HepG2 (cell line): Measurements from ENCODE around the gene TAF6L. TPM values are rescaled to one million over a fixed set of nuclear protein-coding genes. Genes with fewer than 3 reads are reported as not detected.

Source experiments
- GABPA ChIP-seq, 2 experiments: IDR thresholded peaks; 2 replicates each; pipeline ENCODE4 v1.6.1; 2011 to 2016; ENCODE audit warnings: low read depth in 2 of 2, low read length in 1 of 2, missing biosample characterization in 1 of 2, missing genetic modification characterization in 1 of 2
- NFRKB ChIP-seq: fragments of 450-650 bp; IDR thresholded peaks from 2 replicates; pipeline ENCODE4 v1.6.1; 2017
- NR3C1 ChIP-seq: sonication (generic); formaldehyde crosslinking; IDR thresholded peaks from 2 replicates; pipeline ENCODE4 v1.4.0; 2020; ENCODE audit warnings: missing genetic modification reagents
- SP5 ChIP-seq: IDR thresholded peaks from 2 replicates; pipeline ENCODE4 v1.6.1; 2016; ENCODE audit warnings: low read depth, borderline replicate concordance
- STAT5B ChIP-seq: sonication (generic); formaldehyde crosslinking; IDR thresholded peaks from 2 replicates; pipeline ENCODE4 v1.4.0; 2020; ENCODE audit warnings: missing genetic modification reagents
- TBX2 ChIP-seq: sonication (generic); formaldehyde crosslinking; IDR thresholded peaks from 2 replicates; pipeline ENCODE4 v1.5.0; 2020; ENCODE audit warnings: missing genetic modification reagents, mild to moderate bottlenecking, borderline replicate concordance
- ZNF160 ChIP-seq: sonication (generic); formaldehyde crosslinking; IDR thresholded peaks from 2 replicates; pipeline ENCODE4 v1.8.0; 2022; ENCODE audit warnings: mild to moderate bottlenecking, inconsistent platforms, missing genetic modification reagents
- ZNF709 ChIP-seq: sonication (generic); formaldehyde crosslinking; IDR thresholded peaks from 2 replicates; pipeline ENCODE4 v1.5.0; 2020; ENCODE audit warnings: mild to moderate bottlenecking, missing genetic modification reagents
- polyA plus RNA-seq, 8 experiments: library from polyadenylated mRNA; depleted of rRNA in 3 of 8; stranded (reverse) in 7 of 8; unstranded in 1 of 8; fragments of >200 nt; fragmentation: Illumina TruSeq in 4 of 8; extraction: Trizol in 4 of 8; gene quantifications; 2 replicates each; pipeline versions ENCODE4 v1.2.1 to v1.2.3, GENCODE V29; 2011 to 2016; ENCODE audit warnings: low read depth in 4 of 8, missing spikeins in 1 of 8, mixed read lengths in 1 of 8; ENCODE audit not compliant: insufficient read depth in 1 of 8
- total RNA-seq, 5 experiments: library from RNA; depleted of rRNA; stranded (reverse); fragments of >200 nt; fragmentation: Illumina TruSeq; extraction: Trizol; gene quantifications; 2 replicates each; pipeline ENCODE4 v1.2.3, GENCODE V29; 2016; ENCODE audit warnings: low read depth in 1 of 5
- TF ChIP-seq, protein P1 (sequence below): sonication (generic); formaldehyde crosslinking; IDR thresholded peaks from 2 replicates; pipeline ENCODE4 v1.4.0; 2020; ENCODE audit warnings: mild to moderate bottlenecking, missing genetic modification reagents
- TF ChIP-seq, protein P2 (sequence below): conservative IDR thresholded peaks from 2 replicates; pipeline ENCODE4 v1.6.1; 2018; ENCODE audit warnings: missing genetic modification reagents
- TF ChIP-seq, protein P3 (sequence below): IDR thresholded peaks from 2 replicates; pipeline ENCODE4 v1.6.1; 2016; ENCODE audit warnings: low read depth
- TF ChIP-seq, protein P4 (sequence below): sonication (generic); formaldehyde crosslinking; IDR thresholded peaks from 2 replicates; pipeline ENCODE4 v1.5.0; 2020; ENCODE audit warnings: missing genetic modification reagents
- TF ChIP-seq, protein P5 (sequence below), 2 experiments: fragments of 450-650 bp in 1 of 2; sonication (generic) in 1 of 2; formaldehyde crosslinking in 1 of 2; IDR thresholded peaks; 2 replicates each; pipeline versions ENCODE4 v1.6.1 to v1.8.0; 2016 to 2022; ENCODE audit warnings: antibody characterized with exemption in 1 of 2, mild to moderate bottlenecking in 1 of 2, missing genetic modification reagents in 1 of 2

The TAF6L gene
- total and polyA plus RNA-seq, 2 of the 13 experiments (the other 11 are each of a cell fraction or from before 2014, with no cell fraction given): 12.6 to 19.4 TPM

DNA sequence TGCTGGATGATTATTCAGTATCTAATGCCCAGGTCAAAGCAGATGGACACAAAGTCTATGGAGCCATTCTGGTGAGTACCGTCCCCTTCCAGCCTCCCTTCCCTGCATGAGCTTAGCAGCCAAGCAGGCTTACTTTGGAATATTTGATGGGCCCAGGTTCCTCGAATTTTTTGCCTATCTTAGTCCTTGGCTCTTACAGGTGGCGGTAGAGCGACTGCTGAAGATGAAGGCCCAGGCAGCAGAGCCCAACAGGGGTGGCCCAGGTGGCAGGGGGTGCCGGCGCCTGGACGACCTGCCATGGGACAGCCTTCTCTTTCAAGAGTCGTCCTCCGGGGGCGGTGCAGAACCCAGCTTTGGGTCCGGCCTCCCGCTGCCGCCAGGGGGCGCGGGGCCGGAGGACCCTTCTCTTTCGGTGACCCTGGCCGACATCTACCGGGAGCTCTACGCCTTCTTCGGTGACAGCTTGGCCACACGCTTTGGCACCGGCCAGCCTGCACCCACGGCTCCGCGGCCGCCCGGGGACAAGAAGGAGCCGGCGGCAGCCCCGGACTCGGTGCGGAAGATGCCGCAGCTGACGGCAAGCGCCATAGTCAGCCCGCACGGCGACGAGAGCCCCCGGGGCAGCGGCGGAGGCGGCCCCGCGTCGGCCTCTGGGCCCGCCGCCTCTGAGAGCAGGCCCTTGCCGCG is 15.3 kb downstream of the TAF6L start (continued):
- no peak for TF ChIP-seq TBX2 (CRISPR knock-in tag)
- 0 out of 2 replicates have a peak, but pooled peaks have one; percentile 63 for TF ChIP-seq ZNF709 (CRISPR knock-in tag)
- 0 out of 2 replicates have a peak, but pooled peaks have one; percentile 9 for TF ChIP-seq ZNF160 (CRISPR knock-in tag)
- TF ChIP-seq NR3C1 (CRISPR knock-in tag): no peak
- TF ChIP-seq, protein P1, sequence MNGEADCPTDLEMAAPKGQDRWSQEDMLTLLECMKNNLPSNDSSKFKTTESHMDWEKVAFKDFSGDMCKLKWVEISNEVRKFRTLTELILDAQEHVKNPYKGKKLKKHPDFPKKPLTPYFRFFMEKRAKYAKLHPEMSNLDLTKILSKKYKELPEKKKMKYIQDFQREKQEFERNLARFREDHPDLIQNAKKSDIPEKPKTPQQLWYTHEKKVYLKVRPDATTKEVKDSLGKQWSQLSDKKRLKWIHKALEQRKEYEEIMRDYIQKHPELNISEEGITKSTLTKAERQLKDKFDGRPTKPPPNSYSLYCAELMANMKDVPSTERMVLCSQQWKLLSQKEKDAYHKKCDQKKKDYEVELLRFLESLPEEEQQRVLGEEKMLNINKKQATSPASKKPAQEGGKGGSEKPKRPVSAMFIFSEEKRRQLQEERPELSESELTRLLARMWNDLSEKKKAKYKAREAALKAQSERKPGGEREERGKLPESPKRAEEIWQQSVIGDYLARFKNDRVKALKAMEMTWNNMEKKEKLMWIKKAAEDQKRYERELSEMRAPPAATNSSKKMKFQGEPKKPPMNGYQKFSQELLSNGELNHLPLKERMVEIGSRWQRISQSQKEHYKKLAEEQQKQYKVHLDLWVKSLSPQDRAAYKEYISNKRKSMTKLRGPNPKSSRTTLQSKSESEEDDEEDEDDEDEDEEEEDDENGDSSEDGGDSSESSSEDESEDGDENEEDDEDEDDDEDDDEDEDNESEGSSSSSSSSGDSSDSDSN: peak; percentile 52; the same call in 1 of the 2 replicates
- no peak for TF ChIP-seq GABPA (IDR thresholded peaks at IDR 0.05; ENCODE audit: low read depth, low read length)
- TF ChIP-seq GABPA (CRISPR knock-in tag; IDR thresholded peaks at IDR 0.05; ENCODE audit: low read depth): peak; percentile 40; the same call in 1 of the 2 replicates
- TF ChIP-seq, protein P2, sequence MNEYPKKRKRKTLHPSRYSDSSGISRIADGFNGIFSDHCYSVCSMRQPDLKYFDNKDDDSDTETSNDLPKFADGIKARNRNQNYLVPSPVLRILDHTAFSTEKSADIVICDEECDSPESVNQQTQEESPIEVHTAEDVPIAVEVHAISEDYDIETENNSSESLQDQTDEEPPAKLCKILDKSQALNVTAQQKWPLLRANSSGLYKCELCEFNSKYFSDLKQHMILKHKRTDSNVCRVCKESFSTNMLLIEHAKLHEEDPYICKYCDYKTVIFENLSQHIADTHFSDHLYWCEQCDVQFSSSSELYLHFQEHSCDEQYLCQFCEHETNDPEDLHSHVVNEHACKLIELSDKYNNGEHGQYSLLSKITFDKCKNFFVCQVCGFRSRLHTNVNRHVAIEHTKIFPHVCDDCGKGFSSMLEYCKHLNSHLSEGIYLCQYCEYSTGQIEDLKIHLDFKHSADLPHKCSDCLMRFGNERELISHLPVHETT (CRISPR knock-in tag): peak; percentile 76
- TF ChIP-seq, protein P3, sequence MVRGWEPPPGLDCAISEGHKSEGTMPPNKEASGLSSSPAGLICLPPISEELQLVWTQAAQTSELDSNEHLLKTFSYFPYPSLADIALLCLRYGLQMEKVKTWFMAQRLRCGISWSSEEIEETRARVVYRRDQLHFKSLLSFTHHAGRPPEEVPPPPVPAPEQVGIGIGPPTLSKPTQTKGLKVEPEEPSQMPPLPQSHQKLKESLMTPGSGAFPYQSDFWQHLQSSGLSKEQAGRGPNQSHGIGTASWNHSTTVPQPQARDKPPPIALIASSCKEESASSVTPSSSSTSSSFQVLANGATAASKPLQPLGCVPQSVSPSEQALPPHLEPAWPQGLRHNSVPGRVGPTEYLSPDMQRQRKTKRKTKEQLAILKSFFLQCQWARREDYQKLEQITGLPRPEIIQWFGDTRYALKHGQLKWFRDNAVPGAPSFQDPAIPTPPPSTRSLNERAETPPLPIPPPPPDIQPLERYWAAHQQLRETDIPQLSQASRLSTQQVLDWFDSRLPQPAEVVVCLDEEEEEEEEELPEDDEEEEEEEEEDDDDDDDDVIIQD (CRISPR knock-in tag): no peak
- TF ChIP-seq, protein P4, sequence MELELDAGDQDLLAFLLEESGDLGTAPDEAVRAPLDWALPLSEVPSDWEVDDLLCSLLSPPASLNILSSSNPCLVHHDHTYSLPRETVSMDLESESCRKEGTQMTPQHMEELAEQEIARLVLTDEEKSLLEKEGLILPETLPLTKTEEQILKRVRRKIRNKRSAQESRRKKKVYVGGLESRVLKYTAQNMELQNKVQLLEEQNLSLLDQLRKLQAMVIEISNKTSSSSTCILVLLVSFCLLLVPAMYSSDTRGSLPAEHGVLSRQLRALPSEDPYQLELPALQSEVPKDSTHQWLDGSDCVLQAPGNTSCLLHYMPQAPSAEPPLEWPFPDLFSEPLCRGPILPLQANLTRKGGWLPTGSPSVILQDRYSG (CRISPR knock-in tag): no peak
- TF ChIP-seq NFRKB: no peak
- TF ChIP-seq, protein P5, sequence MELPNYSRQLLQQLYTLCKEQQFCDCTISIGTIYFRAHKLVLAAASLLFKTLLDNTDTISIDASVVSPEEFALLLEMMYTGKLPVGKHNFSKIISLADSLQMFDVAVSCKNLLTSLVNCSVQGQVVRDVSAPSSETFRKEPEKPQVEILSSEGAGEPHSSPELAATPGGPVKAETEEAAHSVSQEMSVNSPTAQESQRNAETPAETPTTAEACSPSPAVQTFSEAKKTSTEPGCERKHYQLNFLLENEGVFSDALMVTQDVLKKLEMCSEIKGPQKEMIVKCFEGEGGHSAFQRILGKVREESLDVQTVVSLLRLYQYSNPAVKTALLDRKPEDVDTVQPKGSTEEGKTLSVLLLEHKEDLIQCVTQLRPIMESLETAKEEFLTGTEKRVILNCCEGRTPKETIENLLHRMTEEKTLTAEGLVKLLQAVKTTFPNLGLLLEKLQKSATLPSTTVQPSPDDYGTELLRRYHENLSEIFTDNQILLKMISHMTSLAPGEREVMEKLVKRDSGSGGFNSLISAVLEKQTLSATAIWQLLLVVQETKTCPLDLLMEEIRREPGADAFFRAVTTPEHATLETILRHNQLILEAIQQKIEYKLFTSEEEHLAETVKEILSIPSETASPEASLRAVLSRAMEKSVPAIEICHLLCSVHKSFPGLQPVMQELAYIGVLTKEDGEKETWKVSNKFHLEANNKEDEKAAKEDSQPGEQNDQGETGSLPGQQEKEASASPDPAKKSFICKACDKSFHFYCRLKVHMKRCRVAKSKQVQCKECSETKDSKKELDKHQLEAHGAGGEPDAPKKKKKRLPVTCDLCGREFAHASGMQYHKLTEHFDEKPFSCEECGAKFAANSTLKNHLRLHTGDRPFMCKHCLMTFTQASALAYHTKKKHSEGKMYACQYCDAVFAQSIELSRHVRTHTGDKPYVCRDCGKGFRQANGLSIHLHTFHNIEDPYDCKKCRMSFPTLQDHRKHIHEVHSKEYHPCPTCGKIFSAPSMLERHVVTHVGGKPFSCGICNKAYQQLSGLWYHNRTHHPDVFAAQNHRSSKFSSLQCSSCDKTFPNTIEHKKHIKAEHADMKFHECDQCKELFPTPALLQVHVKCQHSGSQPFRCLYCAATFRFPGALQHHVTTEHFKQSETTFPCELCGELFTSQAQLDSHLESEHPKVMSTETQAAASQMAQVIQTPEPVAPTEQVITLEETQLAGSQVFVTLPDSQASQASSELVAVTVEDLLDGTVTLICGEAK (IDR thresholded peaks at IDR 0.05): no peak
- TF ChIP-seq, protein P5 (CRISPR knock-in tag; IDR thresholded peaks at IDR 0.05): 0 out of 2 replicates have a peak, but pooled peaks have one; percentile 3
- peak; percentile 21; the same call in 1 of the 2 replicates for TF ChIP-seq SP5 (CRISPR knock-in tag)
- TF ChIP-seq STAT5B: no peak
